Activated CD8-positive, alpha-beta memory T cell treated with anti-CD3 and anti-CD28 coated beads for 4 hours (primary cell): ENCODE results near the gene SLC6A11.

ENCODE experiments used
- DNase-seq, 2 donors: peaks; one replicate each; pipeline ENCODE4 v3.0.0-alpha.2; 2020; ENCODE audit warnings: low read depth in 2 of 2

The SLC6A11 gene

DNA sequence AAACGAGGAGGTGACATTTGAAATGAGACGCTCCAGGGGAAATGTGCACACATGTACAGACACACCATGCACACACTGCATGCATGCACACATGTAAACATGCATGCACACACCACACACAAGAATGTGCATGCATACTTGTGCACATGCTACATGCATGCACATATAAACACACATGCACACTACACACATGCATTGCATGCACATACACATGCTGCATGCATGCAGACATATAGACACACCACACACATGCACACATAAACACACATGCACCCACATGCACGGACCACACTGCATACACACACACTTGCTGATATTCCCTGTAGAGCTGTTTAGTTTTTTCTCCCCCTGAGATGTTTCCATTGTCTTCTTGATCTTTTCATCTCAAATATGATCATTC is 138.7 kb downstream of the SLC6A11 start:
- DNase-seq: no peak

DNA sequence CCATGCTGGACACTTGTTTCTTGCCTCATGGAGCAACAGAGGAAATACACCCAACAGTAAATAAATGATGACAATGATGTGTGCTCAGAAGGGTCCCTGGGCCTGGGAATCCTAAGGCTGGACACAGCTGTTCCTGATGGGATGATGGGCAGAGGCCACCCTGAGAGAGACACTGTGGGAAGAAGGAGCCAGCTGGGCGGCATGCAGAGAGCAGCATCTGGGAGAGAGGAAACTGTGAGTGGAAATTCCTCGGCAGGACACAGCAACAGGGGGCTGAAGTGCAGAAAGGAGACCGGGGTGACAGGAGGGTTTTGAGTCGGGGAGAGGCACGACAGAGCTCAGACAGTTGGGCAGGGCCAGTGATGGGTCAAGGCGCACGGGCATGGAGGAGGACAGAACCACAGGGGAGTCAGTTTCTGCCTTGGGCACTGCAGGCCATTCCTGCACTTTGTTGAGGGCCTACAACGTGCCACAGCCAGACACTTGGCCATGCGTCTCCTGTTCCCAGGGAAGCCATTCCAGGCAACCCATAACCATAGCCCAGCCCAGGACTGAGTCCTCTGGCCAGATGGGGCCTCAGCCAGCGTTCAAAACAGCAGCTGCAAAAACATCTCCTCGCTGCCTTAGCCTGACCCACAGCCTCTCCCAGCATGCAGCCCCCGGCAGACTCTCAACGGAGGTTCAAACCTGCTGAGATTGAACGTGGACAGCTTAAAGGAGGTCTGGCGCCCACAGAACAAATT is 139.9 kb downstream of the SLC6A11 start:
- no peak for DNase-seq

DNA sequence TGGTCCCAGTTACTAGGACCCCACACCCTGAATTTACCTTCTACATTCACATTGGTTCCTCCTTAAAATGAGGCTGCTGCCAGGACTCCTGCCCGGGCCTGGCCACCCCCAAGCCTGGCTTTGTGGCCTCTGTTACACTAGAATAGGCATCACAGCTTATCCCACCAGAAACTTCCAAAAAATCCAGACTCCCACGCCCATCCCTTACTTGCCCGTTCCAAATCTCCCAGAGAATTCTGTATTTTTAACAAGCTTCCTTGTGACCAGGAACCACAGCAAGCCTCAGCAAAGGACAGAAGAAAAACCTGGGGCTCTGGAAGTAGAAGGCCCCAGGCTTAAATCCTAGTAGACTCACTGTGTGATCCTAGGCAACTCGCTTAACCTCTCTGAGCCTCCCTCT is 140.5 kb downstream of the SLC6A11 start:
- DNase-seq: no peak

DNA sequence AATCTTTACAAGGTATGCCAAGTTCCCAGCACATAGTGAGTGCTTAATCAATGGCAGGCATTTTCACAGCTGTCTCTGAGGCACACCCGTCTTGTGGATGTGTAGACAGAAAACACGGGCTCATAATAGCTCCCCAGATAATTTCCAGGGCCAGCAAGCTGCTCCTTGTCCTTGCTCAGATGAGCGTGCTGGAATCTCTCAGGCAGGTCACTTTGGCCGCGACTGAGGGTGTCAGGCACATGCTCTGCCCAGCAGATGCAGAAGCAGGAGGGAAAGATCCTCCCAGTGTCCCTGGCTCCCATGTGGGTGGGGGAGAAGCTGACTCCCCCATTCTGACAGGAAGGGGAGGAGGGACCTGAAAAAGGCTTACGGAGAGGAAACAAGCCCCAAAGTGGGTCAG is 141.0 kb downstream of the SLC6A11 start:
- DNase-seq: no peak

DNA sequence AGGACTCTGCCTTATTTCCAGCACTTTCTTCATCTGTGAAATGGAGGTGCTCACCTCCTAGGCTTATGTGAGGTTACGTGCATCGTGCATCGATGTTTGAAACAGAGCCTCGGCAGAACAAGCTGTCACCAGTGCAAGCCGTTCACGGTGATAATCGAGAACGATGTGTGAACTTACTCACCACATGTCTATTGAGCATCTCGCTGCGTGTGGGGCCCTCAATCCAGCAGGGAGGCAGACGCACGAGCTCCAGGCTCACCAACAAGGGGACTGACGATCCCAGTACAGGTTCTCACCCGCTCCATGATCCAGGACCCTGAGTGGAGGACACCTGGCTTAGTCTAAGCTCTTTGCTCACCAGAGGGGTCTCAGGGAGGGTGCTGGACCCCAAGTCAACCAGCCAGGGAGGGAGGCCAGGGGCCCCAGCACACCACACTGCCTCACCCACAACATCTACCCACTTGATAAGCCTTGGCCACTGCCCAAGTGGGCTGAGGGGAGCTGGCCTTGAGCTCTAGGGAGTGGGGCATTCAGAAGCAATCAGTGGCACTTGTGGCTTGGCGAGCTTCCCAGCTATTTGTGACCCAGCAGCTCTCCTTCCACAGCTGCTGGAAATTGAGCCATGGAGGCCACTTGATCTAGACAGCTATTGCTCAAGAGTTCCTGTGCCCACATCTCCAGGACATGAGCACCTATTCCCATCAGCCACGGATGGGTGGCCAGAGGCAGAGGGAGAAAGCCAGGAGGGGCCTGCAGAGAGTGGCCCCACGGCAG is 142.1 kb downstream of the SLC6A11 start:
- no peak for DNase-seq

DNA sequence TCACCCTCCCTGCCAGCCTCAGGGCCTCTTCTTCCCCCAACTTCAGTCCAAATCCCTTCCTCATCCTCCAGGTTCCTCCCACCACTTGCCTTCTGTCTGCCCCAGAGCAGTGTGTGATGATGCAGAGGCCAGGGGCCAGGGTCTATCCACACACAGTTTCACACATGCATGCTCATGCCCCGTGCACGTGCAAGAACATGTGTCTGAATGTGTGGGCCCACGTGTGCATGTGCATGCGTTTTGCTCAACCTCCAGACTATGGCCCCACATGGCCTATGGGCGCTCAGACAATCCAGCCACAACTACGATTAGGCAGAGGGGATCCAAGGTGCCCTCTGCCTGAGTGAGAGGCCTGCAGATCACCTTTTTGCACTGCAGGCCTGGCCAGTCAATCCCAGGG is 144.2 kb downstream of the SLC6A11 start:
- DNase-seq: no peak

DNA sequence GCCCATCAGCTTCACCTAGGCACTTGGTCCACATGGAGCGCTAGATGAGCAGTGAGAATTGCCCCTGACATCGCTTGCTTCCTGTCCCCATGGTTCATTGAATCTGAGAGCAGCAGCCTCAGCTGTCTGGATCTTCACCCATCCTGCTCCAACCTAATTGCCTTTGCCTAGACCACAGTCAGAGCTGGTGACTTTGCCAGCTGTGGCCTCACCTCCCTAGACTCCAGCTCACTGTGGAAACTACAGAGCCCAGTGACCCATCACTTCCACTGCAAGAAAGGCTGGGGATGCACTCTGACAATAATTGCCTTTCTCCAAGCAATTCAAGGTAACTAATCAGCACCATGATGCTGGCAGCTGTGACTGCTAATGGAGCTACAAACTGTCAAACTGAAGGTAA is 145.9 kb downstream of the SLC6A11 start:
- DNase-seq: no peak

DNA sequence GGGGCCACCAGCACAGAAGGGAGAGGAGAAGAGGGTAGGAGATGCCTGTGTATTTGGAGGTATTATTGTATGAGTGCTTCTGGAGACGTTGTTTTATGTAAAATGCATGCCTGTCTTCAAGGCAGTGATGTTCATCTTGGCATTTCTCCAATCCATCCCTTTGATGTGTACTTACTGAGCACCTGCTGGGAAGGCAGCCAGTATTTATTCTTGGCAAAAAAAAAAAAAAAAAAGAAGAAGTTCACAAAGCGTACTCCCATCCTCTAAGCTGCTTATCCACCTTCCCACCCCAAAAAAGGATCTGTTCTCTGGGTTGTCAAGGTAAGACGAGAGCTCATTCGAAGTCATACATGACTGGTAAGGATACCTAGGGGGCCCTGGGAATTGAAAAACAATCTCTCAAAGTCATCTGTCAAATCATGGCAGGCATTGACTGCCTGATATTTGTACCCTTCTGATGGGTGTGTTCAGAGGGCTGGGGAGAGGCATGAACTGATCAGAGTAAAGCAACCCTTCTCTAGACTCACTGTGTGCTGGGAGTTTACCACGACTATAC is 146.5 kb downstream of the SLC6A11 start:
- no peak for DNase-seq

DNA sequence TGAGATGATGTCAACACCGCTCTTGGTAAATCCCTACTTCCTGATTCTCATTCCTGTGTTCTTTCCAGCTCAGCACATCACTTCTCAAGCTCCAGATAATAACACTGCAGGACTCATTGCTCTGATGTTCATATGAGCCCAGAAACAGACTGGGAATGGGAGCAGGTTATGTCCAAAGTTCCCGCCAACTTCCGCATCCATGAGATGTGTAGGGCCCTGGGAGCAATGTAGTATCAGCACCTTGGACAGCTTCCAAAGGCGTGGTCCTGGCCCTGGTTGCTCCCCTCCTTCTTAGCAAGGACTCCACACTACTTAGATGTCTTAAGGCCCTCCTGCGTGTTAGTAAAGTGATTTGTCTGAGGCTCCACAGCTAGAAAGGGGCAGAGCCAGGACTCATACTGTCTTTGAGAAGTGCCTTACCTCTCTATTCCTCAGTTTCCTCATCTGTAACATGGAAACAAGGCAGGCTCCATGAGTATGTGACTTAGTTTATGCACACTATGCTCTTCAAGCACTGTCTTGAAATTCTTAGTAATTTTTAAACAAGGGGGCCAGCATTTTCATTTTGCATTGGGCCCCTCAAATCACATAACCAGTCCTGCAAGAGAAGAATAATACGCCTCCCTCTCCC is 148.6 kb downstream of the SLC6A11 start:
- no peak for DNase-seq

DNA sequence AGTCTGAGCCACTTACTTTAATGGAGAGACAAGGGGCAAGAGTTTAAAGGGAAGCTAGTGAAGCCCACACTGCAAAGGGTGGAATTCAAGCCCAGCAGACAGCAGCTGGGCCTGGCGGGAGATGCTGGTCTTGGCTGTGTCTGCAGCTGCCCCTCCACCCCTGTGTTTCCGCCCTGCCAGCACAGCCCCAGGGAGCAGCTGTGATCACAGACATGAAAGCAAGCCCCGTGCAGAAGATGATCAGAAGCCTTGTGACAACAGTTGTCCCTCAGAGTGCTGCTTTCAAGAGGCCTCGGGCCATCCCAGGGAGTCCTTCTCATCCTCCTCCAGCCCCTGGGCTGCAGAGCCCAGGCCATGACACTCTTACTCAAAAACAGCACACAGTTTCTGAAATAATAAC is 152.4 kb downstream of the SLC6A11 start:
- no peak for DNase-seq

DNA sequence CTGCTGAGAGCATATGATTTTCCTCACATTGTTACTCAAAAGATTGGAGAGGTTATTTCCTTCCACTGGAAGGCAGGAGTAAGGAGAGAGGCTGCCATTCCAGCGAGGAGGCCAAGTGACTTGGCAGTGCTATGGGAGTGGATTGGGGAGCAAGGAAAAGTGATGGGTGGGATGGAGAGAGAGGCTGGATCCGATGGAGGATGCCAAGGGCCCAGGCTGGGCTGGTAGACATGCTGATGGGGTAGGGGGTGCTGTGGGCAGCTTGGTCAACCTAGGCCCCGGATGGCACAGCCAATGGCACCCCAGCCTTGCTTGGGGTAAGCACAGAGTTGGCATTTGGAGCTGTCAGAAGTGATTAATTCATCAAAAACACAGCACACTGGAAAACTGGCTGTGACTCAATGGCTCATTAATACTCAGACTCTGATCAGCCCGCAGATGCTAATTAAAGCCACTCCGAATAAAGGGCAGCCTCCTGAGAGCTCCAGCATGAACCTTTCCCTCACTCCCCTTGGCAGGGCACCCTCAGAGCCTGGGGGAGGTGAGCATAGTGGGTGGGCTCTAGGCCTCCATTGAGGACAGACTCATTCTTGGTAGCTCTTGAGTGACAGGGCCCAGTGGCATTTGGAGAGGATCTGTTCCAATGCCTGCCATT is 154.4 kb downstream of the SLC6A11 start:
- no peak for DNase-seq

DNA sequence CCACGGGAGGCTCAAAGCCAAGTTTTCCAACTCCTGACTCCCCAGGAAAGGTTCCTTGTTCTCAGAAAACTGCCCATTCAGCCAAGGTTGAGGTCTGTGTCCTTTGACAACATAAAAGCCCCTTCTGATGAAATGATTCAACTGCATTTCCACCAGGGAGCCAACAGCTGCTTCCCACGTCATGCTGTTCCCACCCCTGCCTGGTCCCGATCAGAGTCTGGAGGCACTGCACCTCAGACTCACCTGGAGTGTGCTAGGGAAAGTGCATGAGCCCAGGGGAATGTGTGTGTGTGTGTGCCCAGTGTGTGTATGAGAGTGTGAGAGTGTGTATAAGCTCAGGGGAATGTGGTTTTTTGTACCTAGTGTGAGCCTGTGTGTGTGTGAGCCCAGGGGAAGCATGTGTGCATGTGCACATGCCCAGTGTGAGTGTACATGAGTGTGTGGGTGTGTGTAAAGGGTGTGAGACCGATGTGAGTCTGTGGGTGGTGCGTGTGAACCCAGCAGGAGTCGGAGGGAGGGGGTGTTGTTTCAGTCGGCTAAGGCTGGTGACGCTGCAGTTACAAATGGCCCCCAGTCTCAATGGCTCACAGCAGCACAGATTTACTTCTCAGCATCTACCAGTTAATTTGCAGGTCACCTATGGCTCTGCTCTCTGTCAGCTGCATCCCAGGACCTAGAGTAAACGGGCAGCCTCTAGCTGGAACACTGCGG is 156.2 kb downstream of the SLC6A11 start:
- no peak for DNase-seq

DNA sequence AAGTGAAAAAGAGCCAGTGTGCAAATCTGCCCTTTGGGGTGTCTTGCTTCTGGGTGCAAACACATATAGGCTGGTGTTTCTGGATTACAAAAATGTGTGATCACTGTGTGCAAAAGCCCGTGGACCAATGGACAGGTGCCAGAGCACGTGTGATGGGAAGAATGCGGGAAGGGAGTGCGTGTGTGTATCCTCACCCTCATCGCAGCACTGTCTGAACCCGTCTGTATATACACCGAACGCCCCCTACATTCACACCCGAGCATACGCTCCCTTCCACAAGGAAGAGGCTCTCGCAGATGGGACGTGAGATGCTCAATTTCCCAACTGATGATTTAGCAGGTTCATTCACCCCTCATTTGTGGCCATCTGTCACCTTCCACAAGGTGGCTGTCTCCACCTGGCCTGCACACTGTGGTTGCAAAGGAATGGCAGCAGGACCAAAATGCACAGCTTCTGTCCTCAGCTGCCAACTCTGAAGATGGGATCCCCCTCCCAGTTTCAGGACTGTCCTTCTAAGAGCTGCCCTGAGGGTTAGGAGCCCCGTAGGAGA is 157.1 kb downstream of the SLC6A11 start:
- DNase-seq: no peak

DNA sequence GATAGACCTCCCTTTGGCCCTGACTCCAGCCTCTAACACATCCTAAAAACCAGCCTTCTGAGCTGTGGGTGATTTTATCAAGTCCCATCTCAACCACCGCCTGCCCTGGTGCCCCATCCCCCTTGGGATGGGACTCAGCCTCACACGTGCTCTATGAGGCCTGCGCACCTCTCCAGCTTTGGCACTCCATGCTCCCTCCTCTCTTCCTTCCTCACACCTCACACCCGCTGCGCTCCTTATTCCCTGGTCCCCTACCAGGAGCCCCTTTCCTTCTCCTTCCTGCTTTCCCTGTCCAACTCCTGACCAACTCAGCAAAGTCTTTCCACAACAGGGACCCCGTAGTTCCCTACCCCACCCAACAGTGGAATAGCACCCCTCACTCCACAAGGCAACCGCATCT is 158.1 kb downstream of the SLC6A11 start:
- DNase-seq: no peak

DNA sequence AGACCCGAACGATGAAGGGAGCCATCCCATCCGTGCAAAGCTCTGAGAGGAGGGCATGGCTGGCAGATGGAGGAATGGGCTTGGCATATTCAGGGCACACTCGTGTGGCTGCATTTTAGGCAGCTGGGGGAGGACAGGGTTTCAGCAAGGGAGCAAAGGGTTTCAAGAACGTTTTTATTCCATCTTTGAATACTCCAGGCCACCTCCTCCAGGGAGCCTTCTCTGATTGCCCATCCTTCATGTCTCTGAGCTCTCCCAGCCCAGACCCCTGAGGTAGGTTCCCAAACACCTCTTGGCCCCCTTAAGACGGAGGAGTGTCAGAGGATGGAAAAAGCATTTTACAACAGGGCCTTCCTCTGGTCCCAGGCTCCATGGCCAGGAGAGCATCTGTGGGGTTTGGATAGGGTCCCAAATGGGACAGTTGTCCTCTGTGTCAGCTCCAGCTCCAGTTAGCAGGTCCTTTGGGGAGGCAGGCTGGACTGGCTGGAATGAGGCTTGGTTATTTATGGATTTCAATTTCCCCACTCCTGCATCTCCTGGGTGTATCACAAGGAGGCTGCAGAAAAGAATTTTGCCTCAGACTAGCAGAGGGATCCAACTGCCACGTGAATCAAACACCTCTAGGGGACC is 158.8 kb downstream of the SLC6A11 start:
- DNase-seq: no peak

DNA sequence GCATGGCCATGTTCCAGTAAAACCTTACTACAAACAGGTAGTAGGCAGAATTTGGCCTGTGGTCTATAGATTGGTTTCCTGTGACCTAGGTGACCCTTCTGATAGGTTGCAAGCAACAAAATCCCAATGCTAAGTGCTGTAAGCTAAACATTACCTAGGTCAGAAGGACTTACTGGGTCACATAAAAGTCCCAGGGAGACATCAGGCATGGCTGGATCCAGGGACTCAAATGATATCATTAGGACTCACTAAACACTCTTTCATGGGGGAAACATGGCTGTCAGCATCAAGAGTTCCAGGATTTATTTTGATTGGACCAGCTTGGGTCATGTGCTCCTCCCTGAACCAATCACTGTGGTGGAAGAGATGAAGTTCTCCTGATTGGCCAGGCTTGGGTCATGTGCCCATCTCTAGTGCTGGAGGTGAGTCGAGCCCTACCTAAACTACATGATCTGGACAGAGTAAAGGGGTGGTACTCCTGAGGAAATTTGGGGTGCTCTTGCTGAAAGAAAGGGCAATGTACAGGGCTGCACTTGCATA is 159.7 kb downstream of the SLC6A11 start:
- DNase-seq: no peak

DNA sequence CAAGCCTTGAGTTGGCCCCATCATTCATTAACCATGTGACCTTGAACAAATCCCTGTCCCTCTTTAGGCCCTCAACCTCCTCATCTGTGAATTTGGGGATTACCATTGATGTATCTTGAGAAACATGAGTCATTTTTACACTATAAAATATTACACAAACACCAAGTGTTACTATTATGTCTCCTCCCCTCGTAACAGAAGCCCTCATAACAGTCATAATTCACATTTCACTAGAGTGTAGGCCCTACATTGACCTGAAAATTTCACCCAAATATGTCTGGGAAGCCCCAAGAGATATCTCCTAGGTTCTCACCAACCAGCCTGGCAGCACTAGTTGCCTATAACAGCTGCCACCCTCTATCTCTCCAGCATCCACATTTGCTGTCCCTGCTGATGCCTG is 160.7 kb downstream of the SLC6A11 start:
- no peak for DNase-seq

DNA sequence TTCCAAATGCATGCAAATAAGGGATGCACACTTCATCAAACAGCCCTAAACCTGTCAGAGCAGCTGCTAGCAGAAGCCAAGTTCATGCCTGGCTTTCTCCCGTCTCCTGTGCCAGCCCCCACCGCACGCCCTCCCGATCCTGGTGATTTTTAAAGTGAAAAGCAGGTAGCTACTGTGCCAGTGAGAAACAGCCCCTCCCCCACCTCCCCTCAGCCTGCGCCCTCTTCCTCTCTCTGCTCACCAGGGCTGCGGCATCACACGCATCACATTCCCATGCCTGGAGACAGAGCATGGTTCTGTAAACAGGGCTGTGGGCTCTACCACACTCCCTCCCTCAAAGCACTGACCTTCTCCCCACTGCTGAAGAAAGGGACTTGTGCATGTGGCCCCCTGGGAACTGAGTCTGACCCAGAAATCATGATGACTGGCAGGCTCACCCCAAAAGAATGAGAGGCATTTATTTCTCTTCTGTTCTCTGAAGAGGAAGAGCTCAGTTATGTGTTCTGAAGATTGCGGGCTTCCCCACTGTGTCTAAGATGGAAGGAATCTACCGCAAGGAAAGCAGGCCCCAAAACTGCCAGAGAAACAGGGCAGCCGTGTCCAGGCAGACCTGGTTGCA is 162.0 kb downstream of the SLC6A11 start:
- DNase-seq: no peak

DNA sequence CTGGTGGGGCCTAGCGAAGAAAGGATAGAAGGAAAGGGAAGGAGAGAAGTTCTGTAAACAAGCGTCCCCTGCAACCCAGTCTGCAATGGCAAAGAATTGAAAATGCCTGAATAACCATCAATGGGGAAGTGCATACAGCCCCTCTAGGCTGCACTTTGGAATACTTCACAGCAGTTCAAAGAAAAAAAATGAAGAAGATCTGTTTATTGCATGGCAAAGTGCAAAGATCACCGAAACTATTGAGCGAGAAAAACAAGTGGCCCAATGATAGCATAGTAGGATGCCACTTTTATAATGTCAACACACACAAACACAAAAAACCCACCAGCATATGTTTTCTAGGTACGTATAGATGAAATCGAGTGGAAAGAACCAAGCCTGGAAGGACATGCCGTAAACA is 162.9 kb downstream of the SLC6A11 start:
- no peak for DNase-seq

DNA sequence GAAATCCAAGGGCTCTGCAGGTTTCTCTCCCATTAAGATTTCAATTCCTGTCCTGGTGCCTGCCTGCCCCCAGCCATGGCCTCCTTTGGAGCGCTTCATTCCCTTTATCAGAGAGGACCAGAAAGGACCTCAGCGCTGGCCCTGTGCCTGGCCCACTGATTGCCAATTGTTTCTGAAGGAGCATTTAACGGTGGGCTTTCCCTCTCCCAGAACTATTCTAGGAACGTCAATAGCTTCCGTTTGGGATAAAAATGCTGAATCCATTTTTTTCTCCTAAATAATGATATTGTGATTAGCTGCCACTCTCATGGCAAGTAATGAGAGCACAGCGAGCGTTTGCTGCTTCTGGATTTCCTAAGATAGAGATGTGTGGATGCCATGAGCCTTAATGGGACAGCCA is 164.3 kb downstream of the SLC6A11 start:
- no peak for DNase-seq
